Stimulated activated CD4-positive, alpha-beta T cell treated with anti-CD3 and anti-CD28 coated beads, Interleukin-12 subunit alpha, Interleukin-12 subunit beta, amount 100 ng/mL, for 24 hours (primary cell): Measurements from ENCODE around the gene CDC37.
A peak's percentile ranks its signal among the peaks of the same experiment; 100 is the strongest.
"Not testable (repeated sequence)": the region's sequence is repeated elsewhere in the genome, so short reads cannot be mapped to it uniquely, and the experiment has no call there.

ENCODE experiments used
- DNase-seq, 2 experiments: peaks; one replicate each; pipeline ENCODE4 v3.0.0-alpha.2; 2020; ENCODE audit warnings: low read depth in 2 of 2

CDC37 gene

DNA sequence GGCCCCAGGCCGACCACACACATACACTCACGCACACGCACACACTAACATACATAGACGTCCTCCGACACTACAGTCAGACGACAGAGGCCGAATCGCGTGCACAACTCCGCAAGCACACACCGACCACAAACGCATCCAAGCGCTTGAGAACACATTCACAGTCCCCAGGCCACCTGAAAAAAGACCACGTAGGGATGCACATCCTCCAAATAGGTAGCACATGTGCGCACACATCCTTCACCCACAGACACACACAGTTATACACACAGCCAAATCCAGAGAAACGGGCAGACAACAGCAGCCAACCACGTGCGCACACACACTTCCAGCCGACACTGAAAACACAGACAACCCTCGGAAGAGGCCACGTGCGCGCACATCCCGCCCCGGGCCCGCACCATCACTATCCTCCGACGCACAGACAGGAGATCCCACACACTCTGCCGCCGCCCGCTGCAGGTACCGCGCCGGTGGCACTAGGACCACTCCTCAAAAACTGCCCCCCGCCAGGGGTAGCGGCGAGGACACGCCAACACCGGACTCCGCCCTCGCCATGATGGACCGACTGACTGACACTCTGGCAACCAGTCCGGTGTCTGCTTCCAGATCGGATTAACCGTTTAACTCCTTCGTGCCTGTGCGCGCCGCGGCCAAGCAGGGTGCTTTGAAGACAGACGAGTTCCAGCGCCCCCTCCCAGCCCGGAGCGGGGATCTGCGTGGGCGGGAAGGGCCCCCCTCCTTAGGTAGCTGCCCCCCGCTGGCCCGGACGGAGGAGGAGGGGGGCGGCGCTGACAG, 16.5 kb upstream of the CDC37 start:
- DNase-seq = no peak

DNA sequence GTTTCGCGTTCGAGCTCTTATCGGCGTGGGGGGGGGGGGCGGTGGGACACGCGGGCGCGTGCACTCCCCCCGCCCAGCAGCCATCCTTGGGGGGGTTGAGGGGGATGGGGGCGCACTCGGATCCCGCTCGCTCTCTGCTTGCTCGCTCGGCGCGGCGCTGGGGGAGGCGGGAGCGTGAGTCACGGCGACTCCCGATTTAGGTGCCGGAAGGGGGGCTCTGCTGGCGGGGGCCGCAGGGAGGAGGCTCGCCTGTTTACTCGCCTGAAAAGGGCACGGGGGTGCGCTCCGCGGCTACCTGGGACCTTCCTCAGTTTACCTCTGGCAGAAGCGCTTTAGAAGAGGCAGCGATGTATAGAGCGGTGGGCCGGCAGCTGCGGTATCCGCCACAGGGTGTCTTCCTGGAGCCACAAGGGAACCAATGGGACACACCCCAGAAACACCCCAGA, 15.9 kb upstream of the CDC37 start:
- DNase-seq = no peak

DNA sequence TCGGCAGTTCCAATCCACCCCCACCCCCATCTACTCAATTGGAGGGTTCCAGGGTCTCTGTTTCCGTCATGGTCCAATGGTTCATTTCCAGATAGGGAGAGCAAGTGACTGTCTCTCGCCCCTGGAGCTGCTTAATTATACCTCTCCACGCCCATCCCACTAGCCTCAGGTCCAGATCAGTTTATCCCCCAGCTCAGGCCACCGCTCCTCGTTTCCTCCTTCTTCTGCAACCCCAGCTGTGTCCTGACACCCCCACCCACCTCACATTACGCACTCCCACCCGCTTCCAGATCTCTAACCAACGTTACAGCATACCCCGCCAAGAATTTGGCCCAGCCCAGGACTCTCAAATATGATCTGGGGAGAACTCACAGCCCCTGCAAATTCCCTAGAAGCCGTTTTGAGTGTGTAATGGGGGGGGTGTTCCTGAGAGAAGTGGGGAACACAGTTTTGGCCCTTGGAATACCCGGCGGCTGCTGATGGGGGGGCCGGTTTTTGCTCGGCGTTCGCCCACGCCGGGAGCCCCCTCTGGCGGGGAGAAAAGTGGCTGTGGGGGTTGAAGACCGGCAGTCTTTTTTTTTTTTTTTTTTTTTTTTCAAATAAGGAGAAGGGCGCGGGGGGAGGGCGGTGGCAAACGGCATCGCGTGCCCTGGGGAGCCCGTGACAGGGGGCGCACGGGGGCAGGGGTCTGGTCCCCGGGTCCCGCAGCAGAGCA, 15.3 kb upstream of the CDC37 start:
- DNase-seq = no peak

DNA sequence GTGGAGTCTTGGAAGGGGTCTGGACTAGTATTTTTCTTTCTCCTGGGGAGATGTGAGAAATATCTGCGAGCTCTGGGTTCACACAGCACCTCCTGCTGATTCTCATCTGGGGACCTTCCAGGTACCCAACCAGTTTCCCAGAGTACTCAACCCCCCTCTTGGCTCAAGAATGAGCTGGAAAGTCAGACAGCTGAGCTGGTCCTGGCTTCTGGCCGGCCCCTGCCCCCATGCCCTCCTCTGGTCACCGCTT, 14.8 kb upstream of the CDC37 start:
- no peak for DNase-seq

DNA sequence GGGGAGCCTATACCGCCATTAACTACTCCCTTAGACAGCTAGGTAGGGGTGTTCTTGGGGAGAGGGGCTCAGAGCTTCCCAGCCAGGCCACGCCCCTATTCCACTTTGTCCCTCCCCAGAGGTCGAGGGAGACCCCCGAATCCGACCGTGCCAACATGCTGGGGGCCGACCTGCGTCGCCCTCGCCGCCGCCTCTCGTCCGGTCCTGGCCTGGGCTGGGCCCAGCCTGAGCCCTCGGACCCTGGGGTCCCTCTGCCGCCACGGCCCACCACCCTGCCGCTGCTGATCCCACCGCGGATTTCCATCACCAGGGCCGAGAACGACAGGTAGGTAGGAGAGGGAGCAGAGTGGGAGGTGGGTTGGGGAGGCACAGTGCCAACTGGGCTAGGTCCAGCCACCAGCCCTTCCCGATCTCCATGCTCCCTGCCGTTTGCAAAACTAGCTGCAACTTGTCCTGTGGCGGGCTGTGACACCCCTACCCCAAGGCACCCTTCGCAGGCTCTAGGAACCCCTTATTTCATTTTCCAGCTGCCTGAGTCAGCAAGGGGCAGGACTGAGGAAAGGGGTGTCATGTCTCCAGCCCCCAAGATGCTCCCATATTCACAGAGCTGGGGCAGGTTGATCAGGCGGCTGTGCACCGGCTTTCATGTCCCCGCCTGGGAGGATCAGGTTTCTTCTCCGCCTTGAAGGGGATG, 14.3 kb upstream of the CDC37 start:
- no peak for DNase-seq

DNA sequence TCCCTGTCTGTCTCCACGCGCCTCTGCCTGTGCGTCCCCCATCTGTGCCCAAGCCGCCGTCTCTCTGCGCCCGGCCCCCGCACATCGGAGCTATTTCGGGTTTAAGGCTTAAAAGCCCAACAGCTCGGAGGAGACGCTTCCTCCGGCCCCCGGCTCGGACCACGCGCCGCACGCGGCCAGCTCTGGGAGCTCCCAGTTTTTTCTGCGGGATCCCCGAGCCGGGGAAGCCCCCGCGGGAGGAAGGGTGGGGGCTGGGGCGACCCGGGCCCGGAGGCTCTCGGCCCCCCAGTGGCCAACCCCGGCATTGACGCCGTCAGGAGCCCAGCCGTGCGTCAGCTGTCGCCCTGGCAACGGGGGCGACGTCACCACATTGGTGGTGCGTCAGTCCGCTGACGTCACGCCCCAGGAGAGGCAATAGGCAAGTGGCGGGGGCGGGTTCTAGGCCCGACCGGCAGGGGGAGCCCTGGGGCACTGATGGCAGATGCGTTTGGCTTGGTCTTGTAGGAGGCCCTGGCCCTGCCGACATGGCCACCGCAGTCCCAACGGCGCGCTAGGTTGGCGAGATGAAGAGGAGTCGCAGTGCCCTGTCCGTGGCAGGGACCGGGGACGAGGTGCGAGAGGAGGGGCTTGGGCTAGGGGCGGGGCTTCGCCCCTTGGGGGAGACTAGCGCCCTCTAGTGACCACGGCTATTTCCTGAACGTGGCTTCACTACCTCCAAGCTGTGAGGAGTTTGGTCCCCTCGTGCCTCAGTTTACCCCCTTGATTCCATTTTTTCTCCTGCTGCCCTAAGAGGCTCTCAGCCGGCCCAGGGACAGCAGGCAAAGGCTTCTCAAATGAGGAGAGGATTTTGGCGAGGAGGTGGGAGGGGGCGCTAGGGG, 13.3 kb upstream of the CDC37 start:
- peak; percentile 87 for DNase-seq

DNA sequence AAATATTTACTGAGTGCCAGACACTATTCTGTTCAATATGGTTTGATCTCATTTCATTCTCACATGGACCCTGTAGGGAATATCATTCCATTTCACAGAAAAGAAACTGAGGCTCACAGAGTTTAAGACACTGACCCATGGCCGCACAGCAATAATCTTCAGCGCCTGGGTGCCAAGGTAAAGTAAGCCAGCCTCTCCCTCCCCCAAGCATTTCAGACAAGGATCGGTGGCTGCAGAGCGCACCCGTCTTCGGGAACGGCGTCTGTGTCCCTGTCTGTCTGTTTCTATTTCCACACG, 12.7 kb upstream of the CDC37 start:
- DNase-seq = no peak

DNA sequence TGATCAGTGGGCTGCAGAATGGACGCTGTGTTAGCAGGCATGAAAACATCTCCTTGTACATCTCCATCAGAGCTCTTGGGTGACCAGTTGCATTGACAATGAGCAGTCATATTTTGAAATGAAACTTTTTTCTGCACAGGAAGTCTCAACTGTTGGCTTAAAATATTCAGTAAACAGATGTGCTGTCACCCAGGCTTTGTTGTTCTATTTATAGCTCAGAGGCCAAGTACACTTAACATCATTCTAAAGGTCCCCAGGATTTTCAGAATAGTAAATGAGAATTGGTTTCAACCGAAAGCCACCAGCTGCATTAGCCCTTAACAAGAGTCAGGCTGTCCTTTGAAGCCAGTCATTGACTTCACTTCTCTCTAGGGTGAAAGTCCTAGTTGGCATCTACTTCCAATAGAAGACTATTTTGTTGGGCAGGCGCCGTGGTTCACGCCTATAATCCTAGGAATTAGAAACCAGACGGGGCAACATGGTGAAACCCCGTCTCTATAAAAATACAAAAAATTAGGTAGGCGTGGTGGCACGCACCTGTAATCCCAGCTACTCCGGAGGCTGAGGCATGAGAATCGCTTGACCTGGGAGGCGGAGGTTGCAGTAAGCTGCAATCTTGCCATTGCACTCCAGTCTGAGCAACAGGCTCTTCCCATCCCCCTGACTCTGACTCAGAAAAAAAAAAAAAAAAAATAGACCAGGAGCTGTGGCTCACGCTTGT, 9.1 kb upstream of the CDC37 start:
- DNase-seq = no peak

DNA sequence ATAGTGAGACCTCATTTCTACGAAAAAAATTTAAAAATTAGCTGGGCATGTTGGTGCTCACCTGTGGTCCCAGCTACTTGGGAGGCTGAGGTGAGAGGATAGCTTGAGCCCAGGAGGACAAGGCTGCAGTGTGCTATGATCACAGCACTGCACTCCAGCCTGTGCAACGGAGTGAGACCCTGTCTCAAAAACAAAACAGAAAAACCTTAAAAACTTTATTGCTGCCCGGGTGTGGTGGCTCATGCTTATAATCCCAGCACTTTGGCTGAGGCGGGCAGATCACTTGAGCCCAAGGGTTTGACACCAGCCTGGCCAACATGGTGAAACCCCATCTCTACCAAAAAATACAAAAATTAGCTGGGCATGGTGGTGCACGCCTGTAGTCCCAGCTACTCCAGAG, 7.9 kb upstream of the CDC37 start:
- not testable (repeated sequence) for DNase-seq

DNA sequence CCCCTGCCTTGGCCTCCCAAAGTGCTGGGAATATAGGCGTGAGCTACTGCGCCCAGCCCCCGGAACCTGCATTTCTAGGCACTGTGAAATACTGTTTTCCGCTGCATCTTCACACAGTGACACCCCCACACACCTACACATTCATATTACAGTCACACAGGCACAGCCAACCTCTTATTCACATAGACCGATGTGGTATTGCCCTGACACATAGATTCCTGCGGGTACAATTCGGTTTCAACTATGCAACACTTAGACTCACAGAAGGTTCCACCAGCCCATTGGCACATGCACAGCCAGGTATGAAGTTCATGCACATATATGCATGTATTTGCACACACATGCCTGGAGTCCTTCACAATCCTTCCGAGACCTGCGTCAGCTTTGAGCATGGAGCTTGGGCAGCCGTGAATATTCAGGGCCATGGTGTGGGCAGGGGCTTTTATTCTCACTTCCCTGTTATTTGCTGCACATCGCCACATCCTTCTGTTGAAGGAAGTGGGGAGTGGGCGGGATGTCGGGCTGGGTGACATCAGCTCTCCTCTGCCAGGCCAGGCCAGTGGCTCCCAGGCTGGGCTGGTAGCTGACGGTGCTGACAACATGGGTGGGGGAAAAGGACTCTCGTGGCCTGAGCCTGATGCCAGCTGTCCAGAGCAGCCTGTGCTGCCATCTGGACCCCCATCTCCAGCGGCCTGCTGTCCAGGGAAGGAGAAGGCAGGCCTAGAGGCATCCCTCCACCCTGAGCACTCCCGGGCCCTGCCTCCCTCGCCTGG, 5.4 kb upstream of the CDC37 start:
- DNase-seq = no peak

DNA sequence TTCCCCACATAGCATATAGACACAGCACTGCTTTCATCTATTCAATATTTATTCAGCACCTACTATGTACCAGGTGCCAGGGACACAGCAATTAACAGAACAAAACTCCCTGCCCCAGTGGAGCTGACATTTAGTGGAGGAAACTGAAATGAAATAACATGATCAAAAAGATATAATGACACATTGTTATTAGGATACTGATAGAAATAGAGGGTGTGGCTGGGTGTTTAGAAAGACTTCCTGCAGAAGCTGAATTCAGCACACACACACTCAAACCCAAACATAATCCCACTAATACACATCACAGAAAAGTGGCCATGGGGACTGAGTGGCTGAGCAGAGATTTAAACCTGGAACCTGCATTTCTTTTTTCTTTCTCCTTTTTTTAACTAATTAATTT, 3.8 kb upstream of the CDC37 start:
- no peak for DNase-seq

DNA sequence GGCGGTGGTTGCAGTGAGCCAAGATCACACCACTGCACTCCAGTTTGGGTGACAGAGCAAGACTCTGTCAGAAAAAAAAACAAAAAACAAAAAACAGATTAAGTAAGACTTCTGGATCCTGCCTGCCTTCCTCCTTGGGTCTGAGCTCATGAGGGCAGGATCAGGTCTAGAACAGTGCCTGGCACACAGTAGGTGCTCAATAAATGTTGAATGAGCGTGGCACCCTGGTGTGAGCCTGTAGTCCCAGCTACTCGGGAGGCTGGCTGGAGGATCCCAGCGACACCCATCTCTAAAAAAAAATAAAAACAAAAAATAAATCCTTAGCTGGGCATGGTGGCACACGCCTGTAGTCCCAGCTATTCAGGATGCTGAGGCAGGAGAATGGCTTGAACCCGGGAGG, 2.8 kb upstream of the CDC37 start:
- DNase-seq = no peak

DNA sequence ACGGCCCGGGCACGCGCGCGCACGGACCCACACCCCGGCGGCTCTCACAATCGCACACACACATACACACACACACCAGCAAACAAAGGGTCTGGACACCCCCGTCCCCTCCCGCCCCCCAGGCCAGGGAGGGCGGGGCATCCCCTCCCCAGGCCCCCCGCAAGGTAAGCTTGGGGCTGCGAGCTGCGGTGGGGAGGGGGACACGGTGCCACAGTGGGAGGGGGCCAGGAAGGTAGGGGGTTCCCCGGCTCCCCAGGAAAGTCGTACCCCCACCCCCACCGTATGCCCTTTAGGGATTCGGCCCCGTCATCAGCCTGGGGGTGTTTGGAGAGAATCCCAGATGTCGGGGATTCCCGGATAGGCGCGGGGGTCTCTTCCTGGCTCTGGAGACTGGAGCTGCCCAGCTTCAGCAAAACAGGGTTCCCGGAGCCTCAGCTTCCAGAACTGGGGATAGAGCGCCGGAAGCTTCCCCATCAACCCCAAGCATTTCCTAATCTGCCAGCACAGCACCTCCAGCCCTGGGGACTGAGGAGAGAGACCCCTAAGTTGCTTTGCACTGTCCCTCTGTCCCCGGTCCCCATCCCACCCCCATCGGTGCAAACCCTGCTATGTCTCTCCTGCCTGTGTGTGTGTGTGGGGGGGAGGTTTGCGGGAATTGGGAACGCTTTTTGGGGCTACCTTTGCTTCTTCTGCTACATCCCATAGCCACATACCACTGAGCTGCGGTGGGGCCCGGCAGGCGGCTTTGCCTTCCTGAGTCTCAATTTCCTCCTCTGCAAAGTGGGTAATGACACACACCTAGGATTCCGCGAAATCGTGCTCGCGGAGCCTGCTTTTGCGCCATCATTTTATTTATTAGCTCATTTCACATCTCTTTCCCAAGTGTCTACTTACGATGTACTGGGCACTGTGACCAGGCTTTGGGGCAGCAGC, 1.8 kb upstream of the CDC37 start:
- no peak for DNase-seq

DNA sequence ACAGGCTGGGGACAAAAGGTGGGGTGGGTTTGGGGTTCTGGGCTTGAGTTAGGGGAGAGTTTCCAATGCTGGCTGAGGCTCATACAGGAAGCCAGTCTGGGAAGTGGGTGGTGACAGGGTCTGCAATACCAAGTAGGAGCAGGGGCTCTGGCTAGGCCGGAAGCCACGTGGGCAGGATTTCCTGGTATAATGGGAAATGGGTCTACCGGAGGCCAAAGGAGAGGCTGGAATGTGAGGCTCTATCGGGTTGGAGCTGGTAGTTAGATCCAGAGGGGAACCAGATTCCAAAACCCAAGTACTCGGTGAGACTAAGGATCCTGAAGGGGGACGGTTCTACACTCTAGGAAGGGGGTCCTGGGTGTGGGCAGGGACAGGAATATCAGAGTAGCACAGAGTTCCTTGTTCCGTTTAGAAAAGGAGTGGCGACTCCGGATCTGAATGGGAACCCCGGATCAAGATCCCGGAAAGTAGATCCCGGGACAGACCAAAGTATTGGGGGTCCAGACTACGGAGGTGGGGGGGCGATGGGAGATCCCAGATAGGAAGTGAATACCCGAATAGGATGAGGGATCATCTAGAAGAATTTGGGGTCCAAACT, 802 bp downstream of the CDC37 start:
- DNase-seq = no peak

DNA sequence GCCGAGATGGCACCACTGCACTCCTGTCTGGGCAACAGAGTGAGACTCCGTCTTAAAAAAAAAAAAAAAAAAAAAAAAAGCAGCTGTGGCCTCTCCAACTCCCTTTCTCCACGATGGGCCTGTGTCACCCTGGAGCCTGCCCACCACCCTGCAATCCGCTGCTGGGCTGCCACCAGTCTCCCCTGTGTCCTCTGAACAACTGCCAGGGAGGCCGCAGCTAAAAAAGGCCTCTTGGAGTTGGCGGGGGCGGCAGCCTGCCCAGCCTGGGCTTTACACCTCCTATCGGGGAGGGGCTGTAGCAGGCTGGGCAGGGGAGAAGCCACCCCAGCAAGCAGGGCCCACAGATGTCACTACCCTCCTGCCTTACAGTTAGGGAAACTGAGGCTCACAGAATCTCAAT, 3.5 kb downstream of the CDC37 start:
- no peak for DNase-seq

DNA sequence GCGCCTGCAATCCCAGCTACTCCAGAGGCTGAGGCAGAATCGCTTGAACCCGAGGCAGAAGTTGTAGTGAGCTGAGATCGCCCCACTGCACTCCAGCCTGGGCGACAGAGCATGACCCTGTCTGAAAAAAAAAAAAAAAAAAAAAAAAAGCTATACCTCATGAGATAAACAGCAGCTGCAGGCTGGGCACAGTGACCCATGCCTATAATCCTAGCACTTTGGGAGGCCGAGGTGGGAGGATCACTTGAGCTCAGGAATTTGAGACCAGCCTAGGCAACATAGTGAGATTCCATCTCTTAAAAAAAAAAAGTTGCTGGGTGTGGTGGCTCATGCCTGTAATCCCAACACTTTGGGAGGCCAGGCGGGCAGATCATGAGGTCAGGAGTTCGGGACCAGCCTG, 4.0 kb downstream of the CDC37 start:
- not testable (repeated sequence) for DNase-seq

DNA sequence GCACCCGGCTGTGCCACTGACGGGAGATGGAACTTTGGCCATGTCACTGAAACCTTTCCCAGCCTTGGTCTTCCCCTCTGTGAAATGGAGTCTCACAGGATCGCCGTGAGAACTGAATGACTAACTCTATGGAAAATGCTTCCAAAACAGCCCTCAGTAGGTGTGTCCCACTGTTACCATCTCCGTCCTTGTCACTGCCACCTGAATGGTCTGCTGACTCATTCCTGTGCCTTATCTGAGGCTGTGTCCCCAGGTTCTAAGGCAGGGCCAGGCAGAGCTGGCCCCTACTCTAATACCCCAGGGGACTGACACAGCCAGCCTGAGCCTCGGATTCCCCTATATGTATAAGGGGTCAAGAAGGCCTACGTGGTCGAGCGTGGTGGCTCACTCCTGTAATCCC, 4.5 kb downstream of the CDC37 start:
- DNase-seq = no peak

DNA sequence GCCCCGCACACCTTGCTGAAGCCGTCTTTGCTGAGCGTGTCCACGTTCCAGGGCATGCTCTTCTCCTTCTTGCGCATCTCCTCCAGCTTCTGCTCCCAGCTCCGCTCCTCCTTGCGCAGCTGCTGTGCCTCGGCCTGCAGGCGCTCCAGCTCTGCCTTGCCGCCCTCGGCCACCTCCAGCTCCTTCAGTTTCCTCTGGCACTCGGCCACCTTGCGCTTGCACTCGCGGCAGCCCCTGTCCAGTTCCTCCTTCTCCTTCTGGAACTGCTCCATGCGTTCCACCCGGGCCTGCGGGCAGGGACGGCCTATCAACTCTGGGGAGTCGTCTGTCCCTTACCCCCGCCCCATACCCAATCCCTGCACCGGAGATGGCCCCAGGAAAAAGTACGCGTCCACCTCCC, 7.4 kb downstream of the CDC37 start:
- no peak for DNase-seq

DNA sequence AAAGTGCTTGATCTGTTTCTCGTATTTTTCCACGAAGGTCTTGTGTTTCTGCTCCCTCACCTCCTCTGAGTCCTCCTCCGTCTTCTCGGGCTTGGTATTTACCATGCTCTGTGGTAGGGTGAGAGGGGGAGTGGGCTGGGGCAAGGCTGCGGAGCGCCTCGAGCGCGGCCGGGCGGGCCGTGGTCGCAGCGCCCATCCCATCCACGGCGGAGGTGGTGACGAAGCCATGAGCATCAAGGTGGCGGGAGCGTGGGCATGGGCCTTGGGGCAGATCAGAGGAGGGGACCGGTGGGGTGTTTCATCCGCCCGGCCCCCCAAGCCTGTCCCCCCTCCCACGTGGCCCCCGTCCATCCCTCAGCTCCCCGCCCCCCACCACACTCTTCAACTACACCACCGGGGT, 7.9 kb downstream of the CDC37 start:
- DNase-seq = no peak
